ENCODE data around the gene CRAMP1.

CRAMP1 gene

DNA sequence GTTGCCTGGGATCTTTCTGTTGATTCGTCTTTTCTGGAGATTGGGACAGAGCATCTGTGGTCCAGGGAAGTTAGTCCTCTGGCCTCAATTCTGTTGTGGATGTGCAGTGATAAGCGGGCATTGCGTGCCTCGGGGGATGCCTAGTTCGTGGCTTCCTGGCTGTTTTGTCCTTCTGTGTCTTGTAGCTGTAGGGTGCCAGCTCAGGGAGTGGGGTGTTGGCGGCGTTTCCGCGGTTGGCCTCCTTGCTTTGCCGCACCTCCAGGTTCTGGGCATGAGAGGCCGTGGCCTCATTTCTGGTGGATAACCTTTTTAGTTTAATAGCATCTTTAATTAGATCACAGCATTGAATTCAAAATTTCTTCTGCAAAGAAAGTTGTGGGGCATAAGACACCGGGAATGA, 64.5 kb downstream of the CRAMP1 start:
- Histone ChIP-seq H3K27ac (ENCODE audit: low read depth, low read length) (no peak overlapping the region), H3K4me3 (ENCODE audit: low read depth in 1 of 2, low read length in 2 of 2) (no peak overlapping the region), H3K9ac (ENCODE audit: low read depth in 1 of 2, low read length in 2 of 2) (no peak overlapping the region), H3K27me3 (ENCODE audit: control insufficient read depth in 1 of 2, insufficient read depth in 2 of 2, low read length in 2 of 2) (no peaks in the 10 kb centered on the region), H3K36me3 (ENCODE audit: control insufficient read depth in 1 of 2, insufficient read depth in 2 of 2, low read length in 2 of 2) (peaks cover 21 to 45% of the 10 kb centered on the region in 2 donors), H3K4me1 (ENCODE audit: control insufficient read depth in 1 of 2, insufficient read depth in 2 of 2, low read length in 2 of 2) (peaks cover 0 to 11% of the 10 kb centered on the region in 2 donors), H3K9me3 (ENCODE audit: control insufficient read depth in 1 of 2, low read length in 2 of 2) (no peaks in the 10 kb centered on the region)

DNA sequence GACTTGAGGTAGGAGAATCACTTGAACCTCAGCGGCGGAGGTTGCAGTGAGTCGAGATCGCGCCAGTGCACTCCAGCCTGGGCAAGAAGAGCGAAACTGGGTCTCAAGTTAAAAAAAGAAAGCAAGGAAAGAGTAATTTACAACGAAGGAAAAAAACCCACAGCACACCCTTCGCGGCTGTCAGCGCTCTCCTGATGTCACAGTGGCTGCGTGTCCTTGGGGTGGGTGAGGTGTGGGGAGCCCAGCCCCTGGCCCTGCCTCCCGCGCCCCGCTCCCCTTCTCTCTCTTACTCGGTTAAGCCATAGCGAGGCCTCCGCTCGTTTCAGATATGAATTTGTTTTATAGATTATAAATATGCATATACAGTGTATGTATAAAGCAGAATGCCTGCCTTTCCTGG, 65.2 kb downstream of the CRAMP1 start:
- H3K9me3 ChIP-seq (ENCODE audit: control insufficient read depth in 1 of 2, low read length in 2 of 2): no peaks in the 10 kb centered on the region
- H3K36me3 ChIP-seq (ENCODE audit: control insufficient read depth in 1 of 2, insufficient read depth in 2 of 2, low read length in 2 of 2): peaks cover 19 to 39% of the 10 kb centered on the region in 2 donors
- peaks cover 0 to 11% of the 10 kb centered on the region in 2 donors for H3K4me1 ChIP-seq (ENCODE audit: control insufficient read depth in 1 of 2, insufficient read depth in 2 of 2, low read length in 2 of 2)
- no peaks in the 10 kb centered on the region for H3K27me3 ChIP-seq (ENCODE audit: control insufficient read depth in 1 of 2, insufficient read depth in 2 of 2, low read length in 2 of 2)
- H3K27ac ChIP-seq (ENCODE audit: low read depth, low read length): no peak overlapping the region
- H3K9ac ChIP-seq (ENCODE audit: low read depth in 1 of 2, low read length in 2 of 2): no peak overlapping the region
- H3K4me3 ChIP-seq (ENCODE audit: low read depth in 1 of 2, low read length in 2 of 2): peak overlapping the region; percentile 42 to 59

DNA sequence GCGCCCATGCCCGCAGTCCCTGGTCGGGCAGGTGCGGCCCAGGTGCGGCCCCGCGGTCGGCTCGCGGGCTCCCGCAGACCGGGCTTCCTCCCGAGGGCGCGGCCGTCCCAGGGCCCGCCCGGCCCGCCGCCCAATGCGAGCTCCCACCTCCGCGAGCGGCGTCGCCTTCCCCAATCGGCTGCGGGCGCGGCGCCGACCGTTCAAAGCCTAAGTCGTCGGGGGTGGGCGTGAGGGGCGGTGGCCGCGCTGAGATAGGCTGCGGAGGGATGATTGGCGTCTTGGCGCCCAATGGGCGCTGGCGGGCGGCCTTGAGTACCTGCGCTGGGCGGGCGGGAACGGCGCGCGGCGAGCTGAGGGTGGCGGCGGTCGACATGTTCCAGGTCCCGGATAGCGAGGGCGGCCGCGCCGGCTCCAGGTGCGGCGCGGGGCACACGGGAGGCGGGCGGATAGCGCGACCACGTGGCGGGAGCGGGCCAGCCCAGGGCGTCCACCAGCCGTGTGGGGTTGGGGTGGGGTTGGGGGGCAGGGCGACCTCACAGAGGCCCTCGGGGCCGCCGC, 65.9 kb downstream of the CRAMP1 start, which contains the start of gene JPT2:
JPT2 (plus strand) TSS at position 338 of the 558 bp plus-strand sequence; CDS start at position 372, 34 bp downstream.
- Histone ChIP-seq H3K27me3 (ENCODE audit: control insufficient read depth in 1 of 2, insufficient read depth in 2 of 2, low read length in 2 of 2) (no peaks in the 10 kb centered on the region), H3K4me3 (ENCODE audit: low read depth in 1 of 2, low read length in 2 of 2) (peak within 1 kb of the TSS; percentile 82 to 88), H3K9ac (ENCODE audit: low read depth in 1 of 2, low read length in 2 of 2) (peak within 1 kb of the TSS; percentile 62 to 84), H3K4me1 (ENCODE audit: control insufficient read depth in 1 of 2, insufficient read depth in 2 of 2, low read length in 2 of 2) (peaks cover 0 to 11% of the 10 kb centered on the region in 2 donors), H3K36me3 (ENCODE audit: control insufficient read depth in 1 of 2, insufficient read depth in 2 of 2, low read length in 2 of 2) (peaks cover 13 to 32% of the 10 kb centered on the region in 2 donors), H3K27ac (ENCODE audit: low read depth, low read length) (no peak within 1 kb of the TSS), H3K9me3 (ENCODE audit: control insufficient read depth in 1 of 2, low read length in 2 of 2) (no peaks in the 10 kb centered on the region)

DNA sequence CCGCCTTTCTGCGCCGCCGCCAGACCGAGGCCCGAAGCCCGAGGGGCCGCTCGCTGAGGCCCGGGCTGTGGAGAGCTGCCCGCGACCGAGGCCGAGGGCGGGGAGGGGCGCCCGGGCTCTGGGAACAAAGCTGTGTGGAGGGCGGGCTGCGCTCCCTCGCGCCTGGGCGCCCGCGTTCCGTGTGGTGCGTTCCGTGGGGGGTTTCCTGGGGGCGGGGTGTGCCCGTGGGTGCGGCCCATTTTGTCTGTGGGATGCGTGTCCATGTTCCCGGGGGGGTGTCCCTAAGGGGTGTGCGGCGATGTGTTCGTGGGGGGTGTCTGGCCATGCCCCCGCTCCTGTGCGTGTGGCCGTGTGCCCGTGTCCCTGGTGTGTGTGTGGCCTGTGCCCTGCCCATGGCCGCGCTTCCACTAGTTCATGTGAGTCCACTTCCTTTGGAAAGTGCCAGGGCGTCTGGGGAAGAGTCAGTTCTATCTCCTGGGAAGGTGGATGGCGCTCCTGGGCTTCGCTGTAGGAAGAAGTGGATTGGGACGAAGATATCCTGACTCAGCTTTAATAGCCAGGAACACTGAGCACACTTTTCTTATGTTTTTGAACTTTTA, 66.4 kb downstream of the CRAMP1 start:
- Histone ChIP-seq H3K4me3 (ENCODE audit: low read depth in 1 of 2, low read length in 2 of 2) (peak overlapping the region; percentile 82 to 88), H3K27me3 (ENCODE audit: control insufficient read depth in 1 of 2, insufficient read depth in 2 of 2, low read length in 2 of 2) (no peaks in the 10 kb centered on the region), H3K9me3 (ENCODE audit: control insufficient read depth in 1 of 2, low read length in 2 of 2) (no peaks in the 10 kb centered on the region), H3K4me1 (ENCODE audit: control insufficient read depth in 1 of 2, insufficient read depth in 2 of 2, low read length in 2 of 2) (peaks cover 0 to 11% of the 10 kb centered on the region in 2 donors), H3K9ac (ENCODE audit: low read depth in 1 of 2, low read length in 2 of 2) (peak overlapping the region; percentile 62 to 84), H3K27ac (ENCODE audit: low read depth, low read length) (no peak overlapping the region), H3K36me3 (ENCODE audit: control insufficient read depth in 1 of 2, insufficient read depth in 2 of 2, low read length in 2 of 2) (peaks cover 12 to 27% of the 10 kb centered on the region in 2 donors)

DNA sequence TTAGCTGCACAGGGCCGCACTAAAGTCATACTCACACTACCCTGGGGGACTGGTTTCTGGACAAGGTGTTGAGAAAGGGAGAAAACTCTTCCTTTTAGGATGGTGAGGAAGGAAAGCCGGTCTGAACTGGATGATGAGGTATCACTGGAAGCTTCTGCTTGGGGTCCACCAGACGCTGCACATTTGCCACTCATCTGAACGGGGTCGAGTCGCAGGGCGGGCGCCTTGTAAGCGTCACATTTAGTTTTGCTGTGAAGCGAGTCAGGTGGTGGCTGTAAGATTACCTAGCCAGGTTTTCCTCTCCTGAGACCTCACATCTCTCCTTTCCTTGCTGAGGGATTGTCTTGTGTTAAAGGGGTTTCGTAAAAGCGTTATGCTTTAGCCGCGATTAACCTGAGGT, 68.2 kb downstream of the CRAMP1 start:
- Histone ChIP-seq H3K27ac (ENCODE audit: low read depth, low read length) (no peak overlapping the region), H3K9ac (ENCODE audit: low read depth in 1 of 2, low read length in 2 of 2) (no peak overlapping the region), H3K9me3 (ENCODE audit: control insufficient read depth in 1 of 2, low read length in 2 of 2) (no peaks in the 10 kb centered on the region), H3K4me1 (ENCODE audit: control insufficient read depth in 1 of 2, insufficient read depth in 2 of 2, low read length in 2 of 2) (peaks cover 0 to 11% of the 10 kb centered on the region in 2 donors), H3K4me3 (ENCODE audit: low read depth in 1 of 2, low read length in 2 of 2) (no peak overlapping the region), H3K36me3 (ENCODE audit: control insufficient read depth in 1 of 2, insufficient read depth in 2 of 2, low read length in 2 of 2) (peaks cover 5 to 23% of the 10 kb centered on the region in 2 donors), H3K27me3 (ENCODE audit: control insufficient read depth in 1 of 2, insufficient read depth in 2 of 2, low read length in 2 of 2) (no peaks in the 10 kb centered on the region)

DNA sequence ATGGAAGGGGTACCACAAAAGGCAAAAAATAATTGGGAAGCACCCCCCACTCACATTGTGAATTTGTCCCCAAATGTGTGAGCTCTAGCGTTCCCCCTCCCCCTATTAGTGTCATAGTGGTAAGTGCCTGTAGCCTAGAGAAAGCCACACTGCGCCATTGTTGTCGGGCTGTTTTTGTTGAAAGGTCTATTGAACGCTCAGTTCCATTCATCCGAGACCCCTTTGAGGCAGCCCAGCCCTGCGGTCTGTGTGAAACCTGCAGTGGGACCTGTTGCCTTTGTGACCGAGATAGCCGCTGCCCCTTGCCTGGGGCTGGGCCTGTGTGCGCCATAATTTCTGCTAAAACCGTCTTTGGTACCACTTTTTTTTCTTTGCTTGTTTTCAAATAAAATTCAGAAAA, 68.9 kb downstream of the CRAMP1 start:
- H3K4me3 ChIP-seq (ENCODE audit: low read depth in 1 of 2, low read length in 2 of 2): no peak overlapping the region
- H3K4me1 ChIP-seq (ENCODE audit: control insufficient read depth in 1 of 2, insufficient read depth in 2 of 2, low read length in 2 of 2): peaks cover 0 to 11% of the 10 kb centered on the region in 2 donors
- H3K36me3 ChIP-seq (ENCODE audit: control insufficient read depth in 1 of 2, insufficient read depth in 2 of 2, low read length in 2 of 2): peaks cover 5 to 22% of the 10 kb centered on the region in 2 donors
- H3K9me3 ChIP-seq (ENCODE audit: control insufficient read depth in 1 of 2, low read length in 2 of 2): no peaks in the 10 kb centered on the region
- H3K9ac ChIP-seq (ENCODE audit: low read depth in 1 of 2, low read length in 2 of 2): no peak overlapping the region
- H3K27me3 ChIP-seq (ENCODE audit: control insufficient read depth in 1 of 2, insufficient read depth in 2 of 2, low read length in 2 of 2): no peaks in the 10 kb centered on the region
- H3K27ac ChIP-seq (ENCODE audit: low read depth, low read length): no peak overlapping the region

DNA sequence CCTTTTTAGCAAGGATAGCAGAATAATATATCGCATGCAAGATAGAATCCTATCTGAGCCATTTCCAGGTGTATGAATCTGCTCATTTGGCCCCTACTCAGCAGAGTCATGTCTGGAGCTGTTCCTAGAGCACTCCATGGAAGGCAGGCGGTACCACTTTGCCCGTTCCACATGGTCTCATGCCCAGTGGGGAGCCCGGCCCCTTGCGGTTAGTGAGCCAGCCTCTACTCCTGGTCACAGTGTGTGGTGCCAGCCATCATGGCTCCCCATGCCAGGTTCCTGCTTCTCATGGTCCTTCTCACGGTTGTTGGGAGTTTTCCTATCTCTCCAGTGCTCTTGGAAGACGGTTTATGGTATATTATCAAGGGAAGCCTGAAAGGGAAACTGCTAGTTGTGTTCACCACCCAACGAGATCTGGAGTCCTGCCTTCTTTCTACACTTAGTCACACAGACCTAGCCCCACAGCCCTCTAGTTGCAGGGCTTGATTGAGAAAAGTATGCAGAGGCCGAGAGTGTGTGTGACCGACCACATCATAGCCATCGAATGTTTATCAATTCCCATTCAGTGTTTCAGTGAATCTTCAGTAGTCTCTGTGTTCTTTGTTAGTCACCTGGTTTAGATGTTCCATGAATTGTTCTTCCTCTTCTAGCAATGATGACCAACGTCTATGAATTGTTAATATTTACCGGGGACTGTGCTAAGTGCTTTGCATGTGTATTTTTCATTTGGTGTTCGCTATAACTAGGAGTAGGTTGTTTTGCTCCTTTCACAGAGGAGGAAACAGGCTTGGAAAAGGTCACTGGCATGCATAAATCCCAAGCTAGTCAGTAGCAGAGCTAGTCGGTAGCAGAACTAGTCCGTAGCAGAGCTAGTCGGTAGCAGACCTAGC, 75.5 kb downstream of the CRAMP1 start:
- peaks cover 35 to 70% of the 10 kb centered on the region in 2 donors for H3K36me3 ChIP-seq (ENCODE audit: control insufficient read depth in 1 of 2, insufficient read depth in 2 of 2, low read length in 2 of 2)
- H3K27me3 ChIP-seq (ENCODE audit: control insufficient read depth in 1 of 2, insufficient read depth in 2 of 2, low read length in 2 of 2): no peaks in the 10 kb centered on the region
- H3K4me3 ChIP-seq (ENCODE audit: low read depth in 1 of 2, low read length in 2 of 2): no peak overlapping the region
- no peaks in the 10 kb centered on the region for H3K9me3 ChIP-seq (ENCODE audit: control insufficient read depth in 1 of 2, low read length in 2 of 2)
- H3K9ac ChIP-seq (ENCODE audit: low read depth in 1 of 2, low read length in 2 of 2): no peak overlapping the region
- no peak overlapping the region for H3K27ac ChIP-seq (ENCODE audit: low read depth, low read length)
- no peaks in the 10 kb centered on the region for H3K4me1 ChIP-seq (ENCODE audit: control insufficient read depth in 1 of 2, insufficient read depth in 2 of 2, low read length in 2 of 2)

DNA sequence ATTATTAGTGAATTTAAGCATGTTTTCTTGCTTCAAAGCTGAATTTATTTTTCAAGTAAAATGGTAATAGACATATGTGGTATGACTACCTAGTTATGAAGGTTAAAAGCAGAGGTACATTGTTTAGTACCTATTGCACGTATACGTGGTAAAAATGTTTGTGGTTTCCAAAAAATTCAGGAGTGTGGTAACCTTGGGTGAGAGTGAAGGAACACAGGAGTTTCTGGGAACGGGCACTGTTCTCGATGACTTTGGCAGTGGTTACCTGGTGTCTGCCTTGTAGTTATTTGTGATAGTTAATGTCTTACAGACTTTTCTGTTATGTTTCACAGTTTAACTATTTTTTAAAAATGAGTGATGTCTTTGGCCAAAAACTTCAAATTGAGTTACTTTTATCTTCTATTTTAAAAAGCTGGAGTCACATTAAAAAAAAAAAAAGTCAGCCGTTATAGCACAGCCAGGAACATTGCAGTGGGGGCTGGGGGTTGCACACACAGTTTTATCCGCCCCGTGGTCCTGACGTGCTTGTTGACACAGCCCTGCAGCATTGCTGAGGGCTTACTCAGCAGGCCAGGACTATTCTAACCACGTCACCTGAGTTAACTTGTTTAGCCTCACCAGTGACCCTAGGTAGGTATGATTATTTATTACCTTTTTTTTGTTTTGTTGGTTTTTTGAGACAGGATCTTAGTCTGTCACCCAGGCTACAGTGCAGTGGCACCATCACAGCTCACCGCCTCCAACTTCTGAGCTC, 76.8 kb downstream of the CRAMP1 start:
- H3K36me3 ChIP-seq (ENCODE audit: control insufficient read depth in 1 of 2, insufficient read depth in 2 of 2, low read length in 2 of 2): peaks cover 38 to 80% of the 10 kb centered on the region in 2 donors

DNA sequence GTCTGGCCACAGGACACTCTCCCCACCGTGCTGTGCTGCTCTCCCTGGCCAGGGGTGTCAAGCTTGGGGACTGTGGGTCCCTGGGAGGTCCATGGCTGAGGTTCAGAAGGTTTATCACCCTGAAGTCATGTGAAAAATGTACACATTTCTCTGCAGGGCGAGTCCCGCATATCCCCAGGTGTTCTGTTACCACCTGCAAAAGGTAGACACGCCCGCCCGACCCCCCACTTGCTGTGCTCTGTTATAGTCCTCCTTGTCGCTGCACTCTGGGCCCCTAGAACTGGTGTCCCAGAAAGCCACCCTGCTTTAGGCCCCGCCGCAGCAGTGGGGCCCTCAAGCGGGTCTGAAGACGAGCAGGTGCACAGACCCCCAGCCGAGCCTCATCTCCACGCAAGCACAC, 77.7 kb downstream of the CRAMP1 start:
- H3K4me3 ChIP-seq (ENCODE audit: low read depth in 1 of 2, low read length in 2 of 2): no peak overlapping the region
- no peaks in the 10 kb centered on the region for H3K9me3 ChIP-seq (ENCODE audit: control insufficient read depth in 1 of 2, low read length in 2 of 2)
- H3K9ac ChIP-seq (ENCODE audit: low read depth in 1 of 2, low read length in 2 of 2): no peak overlapping the region
- no peaks in the 10 kb centered on the region for H3K4me1 ChIP-seq (ENCODE audit: control insufficient read depth in 1 of 2, insufficient read depth in 2 of 2, low read length in 2 of 2)
- H3K27ac ChIP-seq (ENCODE audit: low read depth, low read length): no peak overlapping the region
- peaks cover 38 to 82% of the 10 kb centered on the region in 2 donors for H3K36me3 ChIP-seq (ENCODE audit: control insufficient read depth in 1 of 2, insufficient read depth in 2 of 2, low read length in 2 of 2)
- no peaks in the 10 kb centered on the region for H3K27me3 ChIP-seq (ENCODE audit: control insufficient read depth in 1 of 2, insufficient read depth in 2 of 2, low read length in 2 of 2)

More for the DNA sequence above, 76.8 kb downstream of the CRAMP1 start:
- H3K9me3 ChIP-seq (ENCODE audit: control insufficient read depth in 1 of 2, low read length in 2 of 2): no peaks in the 10 kb centered on the region
- no peak overlapping the region for H3K27ac ChIP-seq (ENCODE audit: low read depth, low read length)
- H3K4me1 ChIP-seq (ENCODE audit: control insufficient read depth in 1 of 2, insufficient read depth in 2 of 2, low read length in 2 of 2): no peaks in the 10 kb centered on the region
- H3K27me3 ChIP-seq (ENCODE audit: control insufficient read depth in 1 of 2, insufficient read depth in 2 of 2, low read length in 2 of 2): no peaks in the 10 kb centered on the region
- H3K9ac ChIP-seq (ENCODE audit: low read depth in 1 of 2, low read length in 2 of 2): no peak overlapping the region
- H3K4me3 ChIP-seq (ENCODE audit: low read depth in 1 of 2, low read length in 2 of 2): no peak overlapping the region

All from duodenal mucosa (tissue), 2 donors.